Gastrocnemius medialis (tissue), 4 donors: ENCODE results near the gene ZC3H11A.

ENCODE experiments used
- CTCF ChIP-seq, 5 experiments: fragments of 450-650 bp in 3 of 5; fragments of 200-600 bp in 2 of 5; sonication (generic) in 2 of 5; IDR thresholded peaks in 4 of 5; conservative IDR thresholded peaks in 1 of 5; 1 replicate in 4 of 5; 2 replicates in 1 of 5; pipeline ENCODE4 v1.5.1; 2016 to 2019; ENCODE audit warnings: antibody characterized with exemption in 5 of 5, mild to moderate bottlenecking in 3 of 5, moderate library complexity in 3 of 5
- POLR2A ChIP-seq, 2 donors: fragments of 450-650 bp; IDR thresholded peaks; one replicate each; pipeline ENCODE4 v1.6.1; 2017; ENCODE audit warnings: antibody characterized with exemption in 2 of 2, mild to moderate bottlenecking in 2 of 2, moderate library complexity in 2 of 2

- no peak for TF ChIP-seq POLR2A (IDR thresholded peaks at IDR 0.05)
- no peak for TF ChIP-seq CTCF (IDR thresholded peaks at IDR 0.05 in 4 of 5, conservative IDR thresholded peaks at IDR 0.05 in 1 of 5)
Observed at GRCh38 chr1:203756036-203756435, 39.4 kb upstream of the ZC3H11A start.
